ENCODE measurements around the gene KRT72.

Gene KRT72

GRCh38 chr12:52578469-52578868, 22.8 kb downstream of the KRT72 start:
- DNase-seq (ENCODE audit: low read depth in 2 of 2) = no peak

- DNase-seq (ENCODE audit: low read depth in 2 of 2) = no peak
Observed at GRCh38 chr12:52577316-52577715, 23.9 kb downstream of the KRT72 start.

GRCh38 chr12:52575948-52576347, 25.3 kb downstream of the KRT72 start:
- no peak for DNase-seq (ENCODE audit: low read depth in 2 of 2)

DNA sequence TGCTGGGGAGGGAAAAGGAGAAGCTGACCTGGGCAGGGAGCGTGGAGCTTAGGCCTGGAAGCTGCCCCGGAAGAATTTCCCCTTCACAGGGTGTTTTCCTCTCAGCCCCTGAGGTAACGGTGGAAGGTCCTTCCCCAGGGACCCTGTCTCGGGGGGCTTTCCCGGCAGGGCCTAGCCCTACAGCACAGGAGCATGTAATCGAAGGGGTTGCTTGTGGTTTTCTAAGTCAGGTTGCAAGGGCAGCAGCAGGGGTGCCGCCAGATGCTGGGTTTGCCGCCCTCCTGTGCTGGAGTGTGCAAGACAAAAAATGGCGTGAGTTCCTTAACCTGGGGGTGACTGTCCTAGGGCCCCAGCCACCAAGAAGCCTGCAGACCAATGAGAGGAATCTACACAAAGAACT, 26.0 kb downstream of the KRT72 start:
- no peak for DNase-seq (ENCODE audit: low read depth in 2 of 2)

- DNase-seq (ENCODE audit: low read depth in 2 of 2) = no peak
Observed at GRCh38 chr12:52573743-52574142, 27.5 kb downstream of the KRT72 start, which contains the start of gene KRT74. Gene KRT74, minus strand, starts transcription at chr12:52573843. Its CDS starts 66 bp downstream, at chr12:52573777.

DNA sequence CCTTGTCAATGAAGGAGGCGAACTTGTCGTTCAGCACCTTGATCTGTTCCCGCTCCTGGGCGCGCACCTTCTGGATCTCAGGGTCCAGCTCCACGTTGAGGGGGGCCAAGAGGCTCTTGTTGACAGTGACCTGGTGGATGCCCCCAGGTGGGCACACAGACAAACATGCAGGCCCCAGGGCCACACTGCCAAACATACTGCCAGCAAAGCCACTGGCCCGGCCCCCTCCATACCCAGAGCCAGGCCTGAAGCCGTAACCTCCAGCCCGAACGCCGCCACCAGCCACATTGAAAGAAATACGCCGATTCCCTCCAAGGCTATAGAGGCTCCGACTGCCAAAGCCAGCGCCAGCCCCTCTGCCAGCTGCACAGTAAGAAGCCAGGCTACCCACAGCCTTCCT, 28.0 kb downstream of the KRT72 start:
- DNase-seq (ENCODE audit: low read depth in 2 of 2) = no peak

DNA sequence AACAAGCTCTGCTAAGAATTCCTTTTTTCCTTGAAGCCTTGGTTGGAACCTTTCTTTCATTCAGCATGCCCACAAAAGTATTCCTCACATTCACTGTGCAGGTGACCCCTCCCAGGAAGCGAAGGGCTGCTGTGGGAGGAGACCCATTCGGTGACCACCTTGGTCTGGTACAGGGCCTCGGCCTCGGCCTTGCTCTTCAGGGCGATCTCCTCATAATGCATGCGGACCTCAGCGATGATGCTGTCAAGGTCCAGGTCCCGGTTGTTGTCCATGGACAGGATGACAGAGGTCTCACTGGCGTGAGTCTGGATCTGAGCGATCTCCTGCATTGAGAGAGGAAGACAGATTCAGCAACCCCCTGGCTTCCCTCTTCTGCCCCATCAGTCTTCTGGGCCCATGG, 30.8 kb downstream of the KRT72 start:
- DNase-seq (ENCODE audit: low read depth in 2 of 2) = no peak

GRCh38 chr12:52568111-52568510, 33.2 kb downstream of the KRT72 start:
- DNase-seq (ENCODE audit: low read depth in 2 of 2) = no peak

DNA sequence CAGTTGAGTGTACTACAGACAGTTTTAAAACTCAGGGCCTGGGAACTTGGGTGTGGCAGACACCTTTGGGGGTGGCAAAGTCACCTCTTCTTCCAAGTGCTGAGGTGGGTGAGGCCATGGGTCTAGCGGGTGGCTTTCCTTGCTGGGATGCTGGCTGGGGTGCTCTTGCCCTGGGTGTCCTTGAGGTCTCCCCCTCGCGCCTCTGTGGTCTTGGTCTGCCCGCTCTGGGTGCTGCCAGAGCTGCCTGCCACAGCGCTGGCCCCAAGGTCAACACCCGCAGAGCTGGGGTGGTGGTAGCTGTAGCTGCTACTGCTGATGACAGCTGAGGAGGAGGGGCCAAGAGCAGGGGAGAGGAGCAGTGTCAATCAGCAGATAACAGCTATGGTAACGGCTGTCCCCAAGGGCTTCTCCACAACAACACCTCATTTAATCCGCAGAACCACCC, 34.4 kb downstream of the KRT72 start:
- DNase-seq (ENCODE audit: low read depth in 2 of 2) = no peak

- no peak for DNase-seq (ENCODE audit: low read depth in 2 of 2)
Observed at GRCh38 chr12:52564582-52564981, 36.7 kb downstream of the KRT72 start.

DNA sequence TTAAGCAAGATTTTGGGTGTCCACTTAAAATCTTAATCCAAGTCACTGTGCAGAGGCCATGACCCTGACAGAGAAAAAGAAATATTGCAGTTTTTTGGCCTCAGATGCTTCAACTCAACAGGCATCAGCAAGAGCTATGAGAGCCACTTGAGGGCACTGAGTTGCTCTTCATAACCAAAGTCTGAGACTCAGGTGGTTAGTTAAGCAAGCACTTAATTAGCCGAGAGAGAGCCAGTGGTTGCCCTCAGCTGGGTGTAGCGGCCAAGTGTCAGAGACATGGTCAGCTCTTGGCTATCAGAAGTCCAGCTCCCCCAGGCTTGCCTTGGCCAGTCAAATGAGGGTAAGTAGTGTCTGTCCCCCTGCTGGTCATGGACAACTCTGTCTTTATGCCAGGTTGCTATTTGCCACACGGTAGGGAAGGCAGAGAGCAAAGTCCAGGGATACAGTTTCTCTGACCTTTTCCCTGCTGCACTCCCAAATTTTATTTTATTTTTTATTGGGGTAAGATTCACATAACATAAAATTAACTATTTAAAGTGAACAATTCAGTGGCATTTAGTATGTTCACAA, 39.3 kb downstream of the KRT72 start:
- no peak for DNase-seq (ENCODE audit: low read depth in 2 of 2)

GRCh38 chr12:52559979-52560378, 41.3 kb downstream of the KRT72 start:
- no peak for DNase-seq (ENCODE audit: low read depth in 2 of 2)

DNA sequence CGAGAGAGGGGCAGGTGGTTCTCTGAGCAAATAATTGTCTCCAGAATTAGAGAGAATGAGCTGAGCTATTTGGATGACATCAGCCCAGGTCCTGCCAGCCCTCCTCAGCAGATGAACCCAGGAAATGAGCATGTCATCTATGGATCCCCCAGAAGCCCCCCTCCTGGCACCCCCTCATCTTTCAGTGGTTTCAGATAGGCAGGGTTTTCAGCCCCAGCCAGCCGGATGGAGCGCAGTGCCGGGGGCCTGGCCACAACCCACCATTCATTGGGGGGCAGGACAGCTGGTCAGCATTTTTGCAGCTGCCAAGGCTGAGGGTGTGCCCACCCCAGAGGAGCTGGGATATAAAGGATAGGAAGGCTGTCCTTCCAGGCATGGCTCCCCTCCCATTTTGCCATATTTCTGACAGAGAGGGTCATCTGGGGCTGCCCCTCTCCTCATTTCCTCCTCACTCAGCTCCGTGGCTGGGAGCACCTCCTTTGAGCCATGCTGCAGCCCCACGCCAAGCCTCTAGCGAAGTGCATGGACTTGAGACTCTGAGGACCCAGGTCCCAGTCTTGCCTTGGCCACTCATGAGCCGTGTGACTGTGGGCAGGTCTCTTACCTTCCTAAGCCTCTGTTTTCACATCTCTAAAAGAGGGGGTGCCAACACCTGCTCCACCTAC, 42.4 kb downstream of the KRT72 start:
- DNase-seq (ENCODE audit: low read depth in 2 of 2) = no peak

DNA sequence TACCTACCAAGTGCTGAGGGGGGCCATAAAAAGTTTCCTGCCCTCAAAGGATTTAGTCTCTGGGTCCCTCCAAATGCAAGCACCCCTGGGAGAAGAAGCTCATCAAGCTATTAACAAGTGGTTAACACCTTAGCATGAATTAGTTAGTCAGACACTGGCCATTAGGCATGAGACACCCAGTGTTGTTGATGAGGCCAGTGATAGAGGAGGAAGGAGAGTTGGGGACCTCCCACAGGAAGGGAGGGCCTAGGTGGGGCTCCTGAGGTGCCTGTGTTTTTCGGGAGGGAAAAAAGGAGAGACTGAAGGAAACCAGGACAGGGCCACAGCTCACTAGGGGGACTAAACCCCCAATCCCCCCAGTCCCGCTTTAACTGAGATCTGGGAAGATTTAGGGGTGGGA, 43.8 kb downstream of the KRT72 start:
- DNase-seq (ENCODE audit: low read depth in 2 of 2) = no peak

DNA sequence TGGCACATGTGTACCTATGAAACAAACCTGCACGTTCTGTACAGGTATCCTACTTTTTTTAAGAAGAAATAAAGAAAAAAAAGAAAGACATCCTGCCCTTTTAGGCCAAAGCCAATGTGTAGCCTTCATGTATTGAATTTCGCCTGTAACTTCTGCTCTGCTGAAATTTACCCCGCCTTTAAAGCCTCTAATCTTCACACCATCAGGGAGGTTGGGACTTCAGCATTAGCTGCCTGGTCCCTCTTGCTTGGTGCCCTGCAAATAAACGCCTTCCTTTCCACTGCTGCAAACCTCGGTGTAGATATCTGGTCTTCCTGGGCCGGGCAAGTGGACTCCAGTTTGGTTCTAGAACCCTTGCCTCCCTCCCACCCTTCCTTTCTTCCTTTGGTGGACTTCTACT, 45.7 kb downstream of the KRT72 start:
- DNase-seq (ENCODE audit: low read depth in 2 of 2) = no peak

DNA sequence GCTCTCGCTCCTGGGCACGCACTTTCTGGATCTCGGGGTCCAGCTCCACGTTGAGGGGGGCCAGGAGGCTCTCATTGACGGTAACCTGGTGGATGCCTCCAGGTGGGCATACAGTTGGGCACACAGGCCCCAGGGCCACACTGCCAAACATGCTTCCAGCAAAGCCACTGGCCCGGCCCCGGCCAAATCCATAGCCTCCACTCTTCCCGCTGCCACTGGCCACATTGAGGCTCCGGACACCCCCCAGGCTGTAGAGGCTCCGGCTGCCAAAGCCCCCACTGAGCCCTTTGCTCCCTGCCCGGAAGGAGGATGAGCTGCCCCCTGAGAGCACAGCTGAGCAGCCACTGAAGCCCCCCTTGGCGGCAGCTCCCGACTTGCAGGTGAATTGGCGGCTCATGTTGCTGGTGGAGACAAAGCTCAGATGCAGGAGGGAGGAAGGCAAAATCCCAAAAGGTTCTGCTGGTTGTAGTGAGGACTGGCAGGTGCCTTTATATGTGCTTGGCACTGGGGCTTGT, 48.5 kb downstream of the KRT72 start, which contains the start of gene KRT71:
TSS of gene KRT71 (minus strand) at position 465 of the 515 bp plus-strand sequence. CDS start at position 397, 68 bp downstream.
- no peak for DNase-seq (ENCODE audit: low read depth in 2 of 2)

- no peak for DNase-seq (ENCODE audit: low read depth in 2 of 2)
Observed at GRCh38 chr12:52552055-52552454, 49.2 kb downstream of the KRT72 start.

DNA sequence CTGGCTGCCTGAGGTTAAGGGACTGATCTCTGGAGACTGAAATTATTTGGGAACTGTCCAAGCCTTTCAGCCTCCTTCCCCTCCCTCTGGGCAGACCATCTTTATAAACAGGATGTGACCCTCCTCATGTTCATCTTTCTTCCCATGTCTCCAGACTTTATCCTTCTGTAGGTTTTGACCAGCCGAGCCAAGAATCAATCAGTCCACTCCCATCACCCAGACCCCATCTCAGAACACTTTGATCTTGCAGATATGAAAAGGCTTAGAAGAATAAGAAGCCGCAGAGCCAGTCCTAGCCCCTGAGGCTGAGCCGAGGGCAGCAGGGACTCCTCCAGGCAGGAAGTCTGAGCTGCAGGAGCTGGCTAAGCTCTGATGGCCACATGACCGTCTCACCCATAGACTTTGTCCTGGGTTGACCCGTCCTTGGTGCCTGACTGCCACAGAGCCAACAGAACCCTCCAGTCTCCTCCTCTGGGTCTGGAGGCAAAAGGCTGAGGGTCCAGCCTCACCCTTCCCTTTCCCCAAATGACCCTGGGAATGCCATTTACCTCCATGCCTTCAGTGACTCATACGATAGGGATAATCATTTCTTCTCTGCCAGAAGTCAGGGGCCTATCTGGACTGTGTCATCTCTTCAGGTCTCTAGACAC, 49.9 kb downstream of the KRT72 start:
- DNase-seq (ENCODE audit: low read depth in 2 of 2) = no peak

DNA sequence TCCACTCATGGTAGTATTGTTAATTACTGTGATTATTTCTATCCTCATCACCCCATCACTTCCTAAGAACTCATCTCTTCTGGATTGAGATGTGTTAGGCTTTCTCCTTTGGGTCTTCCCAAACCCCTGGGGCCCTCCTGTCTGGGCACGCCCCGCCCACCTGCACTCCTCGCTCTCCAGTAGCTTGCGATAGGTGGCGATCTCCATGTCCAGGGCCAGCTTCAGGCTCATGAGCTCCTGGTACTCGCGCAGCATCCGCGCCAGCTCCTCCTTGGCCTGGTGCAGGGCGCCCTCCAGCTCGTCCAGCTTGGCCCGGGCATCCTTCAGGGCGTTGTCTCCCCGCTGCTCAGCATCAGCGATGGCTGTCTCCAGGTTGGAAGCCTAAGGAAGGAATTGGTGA, 55.1 kb downstream of the KRT72 start:
- no peak for DNase-seq (ENCODE audit: low read depth in 2 of 2)

DNA sequence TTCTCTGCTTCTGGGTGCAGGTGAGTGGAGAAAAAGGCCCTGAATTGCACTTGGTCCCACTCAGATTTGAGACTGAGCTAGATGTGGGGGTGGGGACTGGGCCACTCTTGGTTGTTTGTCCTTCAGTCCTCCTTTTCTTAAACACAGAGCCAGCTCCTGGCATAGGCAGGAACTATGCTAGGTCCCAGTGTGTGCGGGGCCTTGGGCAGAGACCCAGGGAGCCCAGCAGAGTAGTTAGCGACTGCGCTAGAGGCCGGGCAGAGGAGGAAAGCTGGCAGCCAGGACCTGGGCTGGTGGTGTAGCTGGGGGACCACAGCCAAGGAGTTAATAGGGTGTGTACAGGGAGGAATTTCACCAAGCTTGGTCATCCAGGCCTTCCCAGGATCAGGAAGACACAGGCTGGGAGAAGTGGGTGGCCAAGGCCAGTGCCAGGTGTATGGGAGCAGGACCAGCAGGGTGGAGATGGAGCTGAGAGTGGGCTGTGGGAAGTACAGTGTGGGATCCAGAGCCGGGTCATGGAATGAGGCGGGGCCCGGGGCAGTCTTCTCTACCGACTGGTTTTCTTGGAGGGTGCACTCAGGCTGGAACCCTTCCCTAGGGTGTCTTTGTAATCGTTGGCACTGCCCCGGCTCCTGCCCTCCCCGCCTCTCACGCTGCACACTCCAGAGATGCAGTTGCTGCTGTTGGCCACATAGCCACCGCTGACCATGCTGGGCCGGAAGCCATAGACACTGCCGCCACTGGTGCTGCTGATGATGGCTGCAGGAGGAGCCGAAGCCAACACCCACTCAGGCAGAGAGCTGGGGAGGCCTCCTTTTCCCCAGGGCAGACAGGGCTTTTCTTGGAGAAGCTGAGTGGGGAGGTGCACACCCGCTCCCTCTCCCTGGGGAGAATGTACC, 57.0 kb downstream of the KRT72 start:
- DNase-seq (ENCODE audit: low read depth in 2 of 2) = no peak

GRCh38 chr12:52542785-52543318, 58.4 kb downstream of the KRT72 start:
- DNase-seq (ENCODE audit: low read depth in 2 of 2) = no peak

GRCh38 chr12:52542157-52542556, 59.1 kb downstream of the KRT72 start:
- no peak for DNase-seq (ENCODE audit: low read depth in 2 of 2)

Measured in fibroblast of skin of left biceps (primary cell).